Gastrocnemius medialis (tissue), 4 donors: ENCODE data around the gene NOP58.

Experiments
- POLR2A ChIP-seq, 2 donors: fragments of 450-650 bp; IDR thresholded peaks; one replicate each; pipeline ENCODE4 v1.6.1; 2017; ENCODE audit warnings: antibody characterized with exemption in 2 of 2, mild to moderate bottlenecking in 2 of 2, moderate library complexity in 2 of 2
- TF ChIP-seq, protein P1 (sequence below), 5 experiments: fragments of 450-650 bp in 3 of 5; fragments of 200-600 bp in 2 of 5; sonication (generic) in 2 of 5; IDR thresholded peaks in 4 of 5; conservative IDR thresholded peaks in 1 of 5; 1 replicate in 4 of 5; 2 replicates in 1 of 5; pipeline ENCODE4 v1.5.1; 2016 to 2019; ENCODE audit warnings: antibody characterized with exemption in 5 of 5, mild to moderate bottlenecking in 3 of 5, moderate library complexity in 3 of 5

DNA sequence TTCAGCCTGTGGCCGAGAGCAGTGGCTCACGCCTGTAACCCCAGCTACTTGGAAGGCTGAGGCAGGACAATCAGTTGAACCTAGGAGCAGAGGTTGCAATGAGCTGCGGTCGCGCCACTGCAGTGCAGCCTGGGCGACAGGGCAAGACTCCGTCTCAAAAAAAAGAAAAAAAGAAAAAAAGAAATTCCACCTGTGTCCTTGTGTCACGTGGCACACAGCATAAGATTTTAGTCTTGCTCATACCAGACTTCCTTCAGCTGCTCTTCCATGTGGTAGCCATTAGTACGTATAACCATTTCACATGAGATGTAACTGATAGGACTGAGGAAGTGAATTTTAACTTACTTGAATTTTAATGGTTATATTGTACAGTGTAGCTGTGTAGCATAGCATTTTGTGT lies 4.0 kb downstream of the NOP58 start:
- TF ChIP-seq, protein P1, sequence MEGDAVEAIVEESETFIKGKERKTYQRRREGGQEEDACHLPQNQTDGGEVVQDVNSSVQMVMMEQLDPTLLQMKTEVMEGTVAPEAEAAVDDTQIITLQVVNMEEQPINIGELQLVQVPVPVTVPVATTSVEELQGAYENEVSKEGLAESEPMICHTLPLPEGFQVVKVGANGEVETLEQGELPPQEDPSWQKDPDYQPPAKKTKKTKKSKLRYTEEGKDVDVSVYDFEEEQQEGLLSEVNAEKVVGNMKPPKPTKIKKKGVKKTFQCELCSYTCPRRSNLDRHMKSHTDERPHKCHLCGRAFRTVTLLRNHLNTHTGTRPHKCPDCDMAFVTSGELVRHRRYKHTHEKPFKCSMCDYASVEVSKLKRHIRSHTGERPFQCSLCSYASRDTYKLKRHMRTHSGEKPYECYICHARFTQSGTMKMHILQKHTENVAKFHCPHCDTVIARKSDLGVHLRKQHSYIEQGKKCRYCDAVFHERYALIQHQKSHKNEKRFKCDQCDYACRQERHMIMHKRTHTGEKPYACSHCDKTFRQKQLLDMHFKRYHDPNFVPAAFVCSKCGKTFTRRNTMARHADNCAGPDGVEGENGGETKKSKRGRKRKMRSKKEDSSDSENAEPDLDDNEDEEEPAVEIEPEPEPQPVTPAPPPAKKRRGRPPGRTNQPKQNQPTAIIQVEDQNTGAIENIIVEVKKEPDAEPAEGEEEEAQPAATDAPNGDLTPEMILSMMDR (IDR thresholded peaks at IDR 0.05 in 4 of 5, conservative IDR thresholded peaks at IDR 0.05 in 1 of 5): no peak
- no peak for TF ChIP-seq POLR2A (IDR thresholded peaks at IDR 0.05)
